K562 (cell line): ENCODE measurements around the gene GCKR. TPM values are rescaled to one million over a fixed set of nuclear protein-coding genes. Genes with fewer than 3 reads are reported as not detected.

ENCODE experiments used
- C11orf30 ChIP-seq: fragments of 450-650 bp; IDR thresholded peaks from 2 replicates; pipeline ENCODE4 v1.6.1; 2016; ENCODE audit warnings: low read depth, mild to moderate bottlenecking
- CBX2 ChIP-seq: fragments of 200-600 bp; sonication (generic); IDR thresholded peaks from one replicate; pipeline ENCODE4 v1.6.1; 2012; ENCODE audit warnings: mild to moderate bottlenecking, low read length, inconsistent platforms; ENCODE audit not compliant: insufficient read depth, poor library complexity, severe bottlenecking
- CHD2 ChIP-seq: IDR thresholded peaks from 2 replicates; pipeline ENCODE4 v1.6.1; 2011; ENCODE audit warnings: low read depth, low read length
- EGR1 ChIP-seq: fragments of 450-650 bp; conservative IDR thresholded peaks from 2 replicates; pipeline ENCODE4 v1.6.1; 2017; ENCODE audit warnings: mild to moderate bottlenecking
- EP300 ChIP-seq: IDR thresholded peaks from 2 replicates; pipeline ENCODE4 v1.6.1; 2012; ENCODE audit warnings: low read length, improper control_type of control experiment
- HNRNPK ChIP-seq: fragments of 200-400 bp; formaldehyde crosslinking; IDR thresholded peaks from one replicate; pipeline ENCODE4 v1.6.1; 2018; ENCODE audit warnings: mild to moderate bottlenecking, low read depth, low read length; ENCODE audit not compliant: poor library complexity, severe bottlenecking
- MAFG ChIP-seq: fragments of 450-650 bp; conservative IDR thresholded peaks from 2 replicates; pipeline ENCODE4 v1.6.1; 2016; ENCODE audit warnings: missing genetic modification characterization, missing compliant biosample characterization
- PHF20 ChIP-seq: fragments of 450-650 bp; IDR thresholded peaks from 2 replicates; pipeline ENCODE4 v1.6.1; 2018; ENCODE audit not compliant: partially characterized antibody
- PHF8 ChIP-seq: fragments of 200-600 bp; sonication (generic); IDR thresholded peaks from 2 replicates; pipeline ENCODE4 v1.6.1; 2012; ENCODE audit warnings: mixed run types, mild to moderate bottlenecking, inconsistent platforms, low read length, moderate library complexity, borderline replicate concordance
- POLR2H ChIP-seq: IDR thresholded peaks from 2 replicates; pipeline ENCODE4 v1.6.1; 2016; ENCODE audit warnings: missing genetic modification characterization, low read depth, mild to moderate bottlenecking, control low read depth, missing compliant biosample characterization, moderate library complexity
- RBBP5 ChIP-seq: fragments of 200-600 bp; sonication (generic); IDR thresholded peaks from 2 replicates; pipeline ENCODE4 v1.6.1; 2012; ENCODE audit warnings: borderline replicate concordance, mild to moderate bottlenecking, low read length, control low read depth, inconsistent platforms; ENCODE audit not compliant: insufficient read depth, poor library complexity, severe bottlenecking
- SMAD1 ChIP-seq: fragments of 150-350 bp; IDR thresholded peaks from 2 replicates; pipeline ENCODE4 v1.6.1; 2014; ENCODE audit warnings: low read length, low read depth; ENCODE audit not compliant: partially characterized antibody
- SMARCC2 ChIP-seq: fragments of 450-650 bp; IDR thresholded peaks from 2 replicates; pipeline ENCODE4 v1.6.1; 2017; ENCODE audit warnings: antibody characterized with exemption, moderate library complexity, mild to moderate bottlenecking, low read depth
- ZBTB7A ChIP-seq: IDR thresholded peaks from 2 replicates; pipeline ENCODE4 v1.6.1; 2011; ENCODE audit warnings: low read depth, mild to moderate bottlenecking, low read length, moderate library complexity, borderline replicate concordance; ENCODE audit not compliant: control insufficient read depth
- ZNF644 ChIP-seq: fragments of 200-800 bp; sonication (Bioruptor generic); IDR thresholded peaks from 2 replicates; pipeline ENCODE4 v1.6.1; 2016; ENCODE audit warnings: low read depth, missing genetic modification characterization, missing compliant biosample characterization
- polyA plus RNA-seq, 8 experiments: library from polyadenylated mRNA; depleted of rRNA in 4 of 8; stranded (reverse) in 5 of 8; unstranded in 3 of 8; fragments of >200 nt; fragmentation: Nextera tagmentation in 2 of 8; fragmentation: Illumina TruSeq in 1 of 8; extraction: Ambion mirVana in 2 of 8; extraction: Trizol in 1 of 8; gene quantifications; 2 replicates each; pipeline versions ENCODE4 v1.2.1 to v1.2.3, GENCODE V29; 2011 to 2014; ENCODE audit warnings: inconsistent platforms in 1 of 8, missing spikeins in 1 of 8
- total RNA-seq, 7 experiments: library from RNA; depleted of rRNA in 6 of 7; stranded (reverse); fragments of >200 nt in 6 of 7; fragmentation: Illumina TruSeq in 2 of 7; extraction: Trizol in 2 of 7; gene quantifications; 2 replicates each; pipeline versions ENCODE4 v1.2.1 to v1.2.3, GENCODE V29; 2011 to 2021; ENCODE audit warnings: low replicate concordance in 1 of 7
- TF ChIP-seq, protein P1 (sequence below), 2 experiments: fragments of 450-650 bp in 1 of 2; sonication (generic) in 1 of 2; formaldehyde crosslinking in 1 of 2; IDR thresholded peaks in 1 of 2; conservative IDR thresholded peaks in 1 of 2; 2 replicates each; pipeline versions ENCODE4 v1.6.1 to v1.8.1; 2016 to 2023; ENCODE audit warnings: mild to moderate bottlenecking in 2 of 2, moderate library complexity in 2 of 2, inconsistent platforms in 1 of 2, missing genetic modification reagents in 1 of 2
- TF ChIP-seq, protein P2 (sequence below): fragments of 450-650 bp; IDR thresholded peaks from 2 replicates; pipeline ENCODE4 v1.6.1; 2016
- TF ChIP-seq, protein P3 (sequence below): fragments of 250-450 bp; sonication (Bioruptor Pico); IDR thresholded peaks from 2 replicates; pipeline ENCODE4 v1.8.0; 2021; ENCODE audit warnings: borderline replicate concordance, mild to moderate bottlenecking, moderate library complexity; ENCODE audit not compliant: poor library complexity, severe bottlenecking
- TF ChIP-seq, protein P4 (sequence below), 2 experiments: fragments of 200-800 bp in 1 of 2; sonication (Bioruptor generic) in 1 of 2; sonication (generic) in 1 of 2; formaldehyde crosslinking in 1 of 2; IDR thresholded peaks in 1 of 2; conservative IDR thresholded peaks in 1 of 2; 2 replicates each; pipeline versions ENCODE4 v1.5.0 to v1.6.1; 2016 to 2020; ENCODE audit warnings: missing compliant biosample characterization in 1 of 2, missing genetic modification characterization in 1 of 2, missing genetic modification reagents in 1 of 2
- TF ChIP-seq, protein P5 (sequence below): sonication (generic); IDR thresholded peaks from 2 replicates; pipeline ENCODE4 v1.6.1; 2016

GCKR gene
- total and polyA plus RNA-seq, 9 of the 15 experiments (the other 6 are each of a cell fraction or from before 2014, with no cell fraction given): 0.28 to 0.79 (median 0.50) TPM; not detected in 1

DNA sequence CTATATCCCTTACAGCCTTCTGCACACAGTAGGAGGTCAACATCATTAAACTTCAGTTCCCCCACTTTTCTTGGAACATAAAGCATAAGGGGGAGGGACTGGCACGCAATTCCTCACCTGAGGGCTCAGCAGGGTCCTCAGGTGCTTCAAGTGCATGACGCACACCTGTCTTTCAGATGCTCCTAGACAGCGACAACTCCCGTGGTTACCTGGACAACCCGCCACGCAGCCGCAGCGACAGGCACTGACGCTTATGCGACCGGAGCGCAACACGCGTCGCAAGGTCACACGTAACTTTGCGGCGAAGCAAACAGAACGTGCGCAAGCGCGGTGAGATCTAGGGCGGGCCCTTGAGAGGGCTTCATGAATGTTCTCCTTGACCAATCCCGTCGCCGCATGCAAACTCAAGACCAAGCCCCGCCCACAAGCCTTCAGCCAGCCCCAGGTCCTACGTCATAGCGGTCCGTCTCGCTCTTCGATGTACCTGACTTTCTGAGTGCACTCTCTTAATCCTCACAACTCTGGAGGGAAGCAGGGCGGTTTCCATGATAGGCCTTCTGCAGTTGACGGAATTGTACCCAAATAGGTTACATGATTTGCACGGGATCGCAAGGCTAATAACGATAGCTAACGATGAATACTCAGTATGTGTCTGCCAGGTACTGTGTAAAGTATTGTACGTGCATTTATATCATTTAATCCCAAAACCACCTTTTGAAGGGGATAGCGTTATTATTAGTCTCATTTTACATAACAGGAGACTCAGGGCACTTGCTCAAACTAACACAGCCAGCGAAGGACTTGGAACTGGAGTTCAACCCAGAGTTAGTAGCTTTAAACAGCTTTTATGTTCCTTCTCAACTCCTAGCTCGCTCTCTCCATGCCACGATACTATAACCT, 6.9 kb upstream of the GCKR start, which contains the start of gene IFT172 (continued):
- TF ChIP-seq, protein P1, sequence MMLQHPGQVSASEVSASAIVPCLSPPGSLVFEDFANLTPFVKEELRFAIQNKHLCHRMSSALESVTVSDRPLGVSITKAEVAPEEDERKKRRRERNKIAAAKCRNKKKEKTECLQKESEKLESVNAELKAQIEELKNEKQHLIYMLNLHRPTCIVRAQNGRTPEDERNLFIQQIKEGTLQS (IDR thresholded peaks at IDR 0.05): peak; percentile 58; the same call in 1 of the 2 replicates
- TF ChIP-seq, protein P1 (CRISPR knock-in tag; conservative IDR thresholded peaks at IDR 0.05): 0 out of 2 replicates have a peak, but pooled peaks have one; percentile 9
- TF ChIP-seq EGR1 (no peak; the same call in 1 of the 2 replicates), ZBTB7A (no peak), PHF8 (peak; percentile 60; the same call in 1 of the 2 replicates), MAFG (tag) (no peak), PHF20 (peak; percentile 82), SMARCC2 (no peak), SMAD1 (no peak), CHD2 (peak; percentile 77), CBX2 (no peak), EP300 (0 out of 2 replicates have a peak, but pooled peaks have one; percentile 20), POLR2H (tag) (peak; percentile 49; the same call in 1 of the 2 replicates), HNRNPK (no peak), RBBP5 (peak; percentile 77), ZNF644 (tag) (no peak), C11orf30 (peak; percentile 88)
- TF ChIP-seq, protein P2, sequence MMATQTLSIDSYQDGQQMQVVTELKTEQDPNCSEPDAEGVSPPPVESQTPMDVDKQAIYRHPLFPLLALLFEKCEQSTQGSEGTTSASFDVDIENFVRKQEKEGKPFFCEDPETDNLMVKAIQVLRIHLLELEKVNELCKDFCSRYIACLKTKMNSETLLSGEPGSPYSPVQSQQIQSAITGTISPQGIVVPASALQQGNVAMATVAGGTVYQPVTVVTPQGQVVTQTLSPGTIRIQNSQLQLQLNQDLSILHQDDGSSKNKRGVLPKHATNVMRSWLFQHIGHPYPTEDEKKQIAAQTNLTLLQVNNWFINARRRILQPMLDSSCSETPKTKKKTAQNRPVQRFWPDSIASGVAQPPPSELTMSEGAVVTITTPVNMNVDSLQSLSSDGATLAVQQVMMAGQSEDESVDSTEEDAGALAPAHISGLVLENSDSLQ: peak; percentile 85
- TF ChIP-seq, protein P3, sequence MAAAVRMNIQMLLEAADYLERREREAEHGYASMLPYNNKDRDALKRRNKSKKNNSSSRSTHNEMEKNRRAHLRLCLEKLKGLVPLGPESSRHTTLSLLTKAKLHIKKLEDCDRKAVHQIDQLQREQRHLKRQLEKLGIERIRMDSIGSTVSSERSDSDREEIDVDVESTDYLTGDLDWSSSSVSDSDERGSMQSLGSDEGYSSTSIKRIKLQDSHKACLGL (CRISPR knock-in tag): peak; percentile 42
- TF ChIP-seq, protein P4, sequence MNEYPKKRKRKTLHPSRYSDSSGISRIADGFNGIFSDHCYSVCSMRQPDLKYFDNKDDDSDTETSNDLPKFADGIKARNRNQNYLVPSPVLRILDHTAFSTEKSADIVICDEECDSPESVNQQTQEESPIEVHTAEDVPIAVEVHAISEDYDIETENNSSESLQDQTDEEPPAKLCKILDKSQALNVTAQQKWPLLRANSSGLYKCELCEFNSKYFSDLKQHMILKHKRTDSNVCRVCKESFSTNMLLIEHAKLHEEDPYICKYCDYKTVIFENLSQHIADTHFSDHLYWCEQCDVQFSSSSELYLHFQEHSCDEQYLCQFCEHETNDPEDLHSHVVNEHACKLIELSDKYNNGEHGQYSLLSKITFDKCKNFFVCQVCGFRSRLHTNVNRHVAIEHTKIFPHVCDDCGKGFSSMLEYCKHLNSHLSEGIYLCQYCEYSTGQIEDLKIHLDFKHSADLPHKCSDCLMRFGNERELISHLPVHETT (CRISPR knock-in tag; conservative IDR thresholded peaks at IDR 0.05 in 1 of 2, IDR thresholded peaks at IDR 0.05 in 1 of 2): peak in 1 of 2 experiments; percentile 50; a peak in 1 of 4 replicates
- TF ChIP-seq, protein P5, sequence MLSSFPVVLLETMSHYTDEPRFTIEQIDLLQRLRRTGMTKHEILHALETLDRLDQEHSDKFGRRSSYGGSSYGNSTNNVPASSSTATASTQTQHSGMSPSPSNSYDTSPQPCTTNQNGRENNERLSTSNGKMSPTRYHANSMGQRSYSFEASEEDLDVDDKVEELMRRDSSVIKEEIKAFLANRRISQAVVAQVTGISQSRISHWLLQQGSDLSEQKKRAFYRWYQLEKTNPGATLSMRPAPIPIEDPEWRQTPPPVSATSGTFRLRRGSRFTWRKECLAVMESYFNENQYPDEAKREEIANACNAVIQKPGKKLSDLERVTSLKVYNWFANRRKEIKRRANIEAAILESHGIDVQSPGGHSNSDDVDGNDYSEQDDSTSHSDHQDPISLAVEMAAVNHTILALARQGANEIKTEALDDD: no peak; the same call in 1 of the 2 replicates
